HCT116 (cell line): ENCODE measurements around the gene CTIF.
A peak's percentile ranks its signal among the peaks of the same experiment; 100 is the strongest.

ENCODE experiments used
- ATF3 ChIP-seq: IDR thresholded peaks from 2 replicates; pipeline ENCODE4 v1.6.1; 2012
- CEBPB ChIP-seq: IDR thresholded peaks from 2 replicates; pipeline ENCODE4 v1.6.1; 2012; ENCODE audit warnings: low read depth
- CTCF ChIP-seq, 3 experiments: fragments of 200-600 bp in 1 of 3; sonication (generic) in 1 of 3; IDR thresholded peaks in 2 of 3; conservative IDR thresholded peaks in 1 of 3; 2 replicates each; pipeline ENCODE4 v1.5.1; 2012 to 2017; ENCODE audit warnings: low read depth in 2 of 3, low read length in 2 of 3, antibody characterized with exemption in 1 of 3, borderline replicate concordance in 1 of 3, control low read depth in 1 of 3, mild to moderate bottlenecking in 1 of 3, mixed read lengths in 1 of 3, mixed run types in 1 of 3, moderate library complexity in 1 of 3; ENCODE audit not compliant: insufficient read depth in 1 of 3
- EGR1 ChIP-seq: IDR thresholded peaks from 2 replicates; pipeline ENCODE4 v1.6.1; 2012; ENCODE audit warnings: low read depth
- EZH2 ChIP-seq: fragments of 200-600 bp; sonication (generic); IDR thresholded peaks from 2 replicates; pipeline ENCODE4 v1.6.1; 2017; ENCODE audit warnings: antibody characterized with exemption, mixed run types
- EZH2phosphoT487 ChIP-seq: fragments of 200-600 bp; IDR thresholded peaks from 2 replicates; pipeline ENCODE4 v1.6.1; 2018; ENCODE audit warnings: antibody characterized with exemption, borderline replicate concordance
- POLR2A ChIP-seq: IDR thresholded peaks from 2 replicates; pipeline ENCODE4 v1.7.0; 2011; ENCODE audit warnings: borderline replicate concordance; ENCODE audit not compliant: insufficient read depth, insufficient read length; ENCODE audit errors: extremely low read depth
- RAD21 ChIP-seq: IDR thresholded peaks from 2 replicates; pipeline ENCODE4 v1.6.1; 2012; ENCODE audit warnings: low read depth, mild to moderate bottlenecking
- REST ChIP-seq: IDR thresholded peaks from 2 replicates; pipeline ENCODE4 v1.6.1; 2012; ENCODE audit warnings: low read depth
- SP1 ChIP-seq: IDR thresholded peaks from 2 replicates; pipeline ENCODE4 v1.6.1; 2012; ENCODE audit warnings: low read depth
- YY1 ChIP-seq: IDR thresholded peaks from 2 replicates; pipeline ENCODE4 v1.6.1; 2011; ENCODE audit warnings: low read length, low read depth, moderate library complexity, mild to moderate bottlenecking; ENCODE audit not compliant: insufficient replicate concordance; ENCODE audit errors: extremely low read depth
- ZFX ChIP-seq: fragments of 450-650 bp; IDR thresholded peaks from 2 replicates; pipeline ENCODE4 v1.6.1; 2017

- peak; percentile 82 to 98 (median 86) for TF ChIP-seq CTCF (IDR thresholded peaks at IDR 0.05 in 2 of 3, conservative IDR thresholded peaks at IDR 0.05 in 1 of 3; ENCODE audit: borderline replicate concordance in 1 of 3, insufficient read depth in 1 of 3, low read depth in 2 of 3, low read length in 2 of 3)
- no peak for TF ChIP-seq POLR2A
- TF ChIP-seq RAD21, result peak; percentile 92
- TF ChIP-seq EGR1, result no peak
- no peak for TF ChIP-seq CEBPB
- TF ChIP-seq EZH2, result no peak
- no peak for TF ChIP-seq ZFX
- TF ChIP-seq REST, result no peak
- no peak for TF ChIP-seq EZH2phosphoT487
- no peak for TF ChIP-seq YY1
- no peak for TF ChIP-seq ATF3
- TF ChIP-seq SP1, result no peak
Observed at GRCh38 chr18:48777026-48777743, 238.4 kb downstream of the CTIF start.
